SH-SY5Y (cell line): Measurements from ENCODE around the gene PPAN.

ENCODE experiments used
- GATA2 ChIP-seq: IDR thresholded peaks from 2 replicates; pipeline ENCODE4 v1.6.1; 2011; ENCODE audit warnings: mild to moderate bottlenecking, low read depth, low read length
- GATA3 ChIP-seq: IDR thresholded peaks from 2 replicates; pipeline ENCODE4 v1.6.1; 2011; ENCODE audit warnings: low read depth, mild to moderate bottlenecking, low read length, moderate library complexity

DNA sequence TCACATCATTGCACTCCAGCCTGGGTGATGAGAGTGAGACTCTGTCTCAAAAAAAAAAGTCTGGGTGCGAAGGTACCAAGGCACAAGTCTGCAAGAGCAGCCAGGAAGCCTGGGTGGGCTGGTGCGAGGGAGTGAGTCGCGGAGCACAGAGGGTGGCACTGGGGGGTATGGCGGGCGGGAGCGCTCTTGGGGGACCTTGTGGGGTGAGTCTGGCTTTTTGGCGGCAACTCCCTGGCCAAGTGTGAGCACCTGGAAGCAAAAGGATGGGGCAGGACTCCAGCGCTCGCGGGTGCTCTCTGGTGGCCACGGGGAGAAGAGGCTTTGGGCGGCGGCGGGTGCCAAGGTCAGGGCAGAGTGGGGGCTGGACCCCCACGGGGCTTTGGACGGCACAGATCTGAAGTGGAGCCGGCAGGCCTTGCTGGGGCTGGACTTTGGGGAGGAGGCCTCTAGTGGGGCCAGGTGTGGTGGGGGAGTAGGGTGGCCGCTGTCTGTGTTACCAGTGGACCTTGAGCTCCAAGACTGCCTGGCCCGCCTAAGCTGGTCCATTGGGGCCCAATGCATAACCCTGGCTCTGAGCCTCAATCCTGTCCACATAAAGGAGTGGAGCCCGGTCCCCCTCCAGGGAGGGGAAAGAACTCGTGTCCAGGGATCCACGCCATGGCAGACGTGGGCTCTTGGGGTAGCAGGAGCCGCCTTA lies 6.9 kb downstream of the PPAN start:
- TF ChIP-seq GATA2 (no peak), GATA3 (no peak)
